MM.1S (cell line): ENCODE data around the gene CTNNA2.

Experiments used
- CTCF ChIP-seq: fragments of 300-600 bp; sonication (generic); IDR thresholded peaks from 2 replicates; pipeline ENCODE4 v1.5.1; 2016; ENCODE audit warnings: antibody characterized with exemption, low read length, mixed read lengths
- EZH2 ChIP-seq: fragments of 300-600 bp; sonication (generic); optimal IDR thresholded peaks from 2 replicates; pipeline ENCODE3; 2017; ENCODE audit warnings: low read depth, mild to moderate bottlenecking, antibody characterized with exemption, low read length, mixed read lengths
- EZH2phosphoT487 ChIP-seq: fragments of 300-600 bp; sonication (generic); IDR thresholded peaks from 2 replicates; pipeline ENCODE4 v1.6.1; 2018; ENCODE audit warnings: antibody characterized with exemption, low read length

GRCh38 chr2:80058562-80058961 is 545.7 kb downstream of the CTNNA2 start:
- TF ChIP-seq CTCF (no peak), EZH2phosphoT487 (no peak), EZH2 (no peak)
